Liver (tissue), 3 donors: ENCODE data around the gene FAM118A.

Experiments
- HNF4G ChIP-seq: IDR thresholded peaks from 2 replicates; pipeline ENCODE4 v1.6.1; 2016; ENCODE audit warnings: antibody characterized with exemption
- TF ChIP-seq, protein P1 (sequence below): fragments of 150-350 bp; IDR thresholded peaks from 2 replicates; pipeline ENCODE4 v1.5.1; 2017; ENCODE audit warnings: improper control_type of control experiment, low read depth, low read length; ENCODE audit not compliant: missing input control
- donor health status: healthy.
- donor health status: healthy.

DNA sequence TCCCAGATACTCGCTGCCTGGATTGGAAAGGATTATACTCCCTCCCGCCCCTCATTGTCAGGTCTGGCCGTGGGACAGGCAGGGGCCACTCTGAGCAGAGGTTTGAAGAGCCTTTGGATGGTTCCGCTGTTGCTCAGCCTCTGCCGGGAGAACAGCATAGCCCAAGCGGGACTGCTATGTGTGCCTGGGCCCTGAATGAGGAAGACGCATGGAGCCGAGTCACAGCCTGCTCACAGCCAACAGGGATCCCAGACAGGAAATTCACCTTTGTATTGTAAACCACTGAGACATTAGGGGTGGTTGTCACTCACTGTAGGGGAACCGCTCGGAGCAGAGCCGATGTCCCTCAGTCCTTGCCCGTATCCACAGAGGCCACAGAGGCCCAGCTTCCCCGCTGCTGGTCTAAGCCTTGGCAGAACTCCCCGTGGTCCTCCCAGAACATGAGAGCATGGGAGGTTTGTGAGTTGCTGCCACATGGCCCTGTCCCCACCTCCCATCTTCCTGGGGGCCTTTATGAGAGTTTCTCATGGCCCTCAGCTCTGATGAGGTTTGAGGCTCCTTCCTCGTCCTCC lies 10.7 kb upstream of the FAM118A start:
- TF ChIP-seq, protein P1, sequence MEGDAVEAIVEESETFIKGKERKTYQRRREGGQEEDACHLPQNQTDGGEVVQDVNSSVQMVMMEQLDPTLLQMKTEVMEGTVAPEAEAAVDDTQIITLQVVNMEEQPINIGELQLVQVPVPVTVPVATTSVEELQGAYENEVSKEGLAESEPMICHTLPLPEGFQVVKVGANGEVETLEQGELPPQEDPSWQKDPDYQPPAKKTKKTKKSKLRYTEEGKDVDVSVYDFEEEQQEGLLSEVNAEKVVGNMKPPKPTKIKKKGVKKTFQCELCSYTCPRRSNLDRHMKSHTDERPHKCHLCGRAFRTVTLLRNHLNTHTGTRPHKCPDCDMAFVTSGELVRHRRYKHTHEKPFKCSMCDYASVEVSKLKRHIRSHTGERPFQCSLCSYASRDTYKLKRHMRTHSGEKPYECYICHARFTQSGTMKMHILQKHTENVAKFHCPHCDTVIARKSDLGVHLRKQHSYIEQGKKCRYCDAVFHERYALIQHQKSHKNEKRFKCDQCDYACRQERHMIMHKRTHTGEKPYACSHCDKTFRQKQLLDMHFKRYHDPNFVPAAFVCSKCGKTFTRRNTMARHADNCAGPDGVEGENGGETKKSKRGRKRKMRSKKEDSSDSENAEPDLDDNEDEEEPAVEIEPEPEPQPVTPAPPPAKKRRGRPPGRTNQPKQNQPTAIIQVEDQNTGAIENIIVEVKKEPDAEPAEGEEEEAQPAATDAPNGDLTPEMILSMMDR, result no peak
- no peak for TF ChIP-seq HNF4G
